Neural progenitor cell (in vitro differentiated cells): ENCODE results near the gene PRDM5. TPM values are rescaled to one million over a fixed set of nuclear protein-coding genes. Genes with fewer than 3 reads are reported as not detected.
A peak's percentile ranks its signal among the peaks of the same experiment; 100 is the strongest.

Source experiments
- DNase-seq: peaks from one replicate; pipeline ENCODE4 v3.0.0-alpha.2; 2016; ENCODE audit warnings: low spot score
- H2AFZ ChIP-seq: fragments of 200-600 bp; sonication (generic); replicated peaks from 2 replicates; pipeline ENCODE4 v1.6.1; 2016; ENCODE audit warnings: antibody characterized with exemption
- H3F3A ChIP-seq: fragments of 200-600 bp; sonication (generic); 2 replicates; pipeline ENCODE4 v1.6.1; 2016; ENCODE audit warnings: antibody characterized with exemption, low read depth
- H3K27ac ChIP-seq: fragments of 200-600 bp; sonication (generic); 2 replicates; pipeline ENCODE4 v1.5.1; 2016; ENCODE audit warnings: mild to moderate bottlenecking
- H3K27me3 ChIP-seq: fragments of 200-600 bp; sonication (generic); 2 replicates; pipeline ENCODE4 v1.6.1; 2016; ENCODE audit warnings: mild to moderate bottlenecking, moderate library complexity
- H3K36me3 ChIP-seq: fragments of 200-600 bp; sonication (generic); 2 replicates; pipeline ENCODE4 v1.5.1; 2016
- H3K4me1 ChIP-seq: fragments of 200-600 bp; sonication (generic); 2 replicates; pipeline ENCODE4 v1.6.1; 2016; ENCODE audit warnings: mixed run types
- H3K4me2 ChIP-seq: fragments of 200-600 bp; sonication (generic); 2 replicates; pipeline ENCODE4 v1.6.1; 2016
- H3K4me3 ChIP-seq: fragments of 200-600 bp; sonication (generic); 2 replicates; pipeline ENCODE4 v1.5.1; 2016
- H3K79me2 ChIP-seq: fragments of 200-600 bp; sonication (generic); 2 replicates; pipeline ENCODE4 v1.6.1; 2016; ENCODE audit warnings: low read depth
- H3K9ac ChIP-seq: fragments of 200-600 bp; sonication (generic); 2 replicates; pipeline ENCODE4 v1.6.1; 2016
- H3K9me3 ChIP-seq: fragments of 200-600 bp; sonication (generic); 2 replicates; pipeline ENCODE4 v1.5.1; 2016; ENCODE audit warnings: low read depth
- H4K20me1 ChIP-seq: fragments of 200-600 bp; sonication (generic); 2 replicates; pipeline ENCODE4 v1.6.1; 2016; ENCODE audit warnings: low read depth
- H3K27ac Mint-ChIP-seq: 3 replicates; pipeline ENCODE4 v1.8.0; 2021; ENCODE audit warnings: mixed read lengths
- H3K27me3 Mint-ChIP-seq: 2 replicates; pipeline ENCODE4 v1.8.0; 2022; ENCODE audit warnings: low read depth, mild to moderate bottlenecking, inconsistent platforms, moderate library complexity, mixed read lengths; ENCODE audit not compliant: insufficient read depth
- H3K36me3 Mint-ChIP-seq: 3 replicates; pipeline ENCODE4 v1.8.0; 2021; ENCODE audit warnings: mixed read lengths
- H3K4me1 Mint-ChIP-seq: 3 replicates; pipeline ENCODE4 v1.8.0; 2021; ENCODE audit warnings: mixed read lengths
- H3K4me3 Mint-ChIP-seq: 3 replicates; pipeline ENCODE4 v1.8.0; 2021; ENCODE audit warnings: mild to moderate bottlenecking, moderate library complexity, mixed read lengths
- H3K9me3 Mint-ChIP-seq: 3 replicates; pipeline ENCODE4 v1.8.0; 2020; ENCODE audit warnings: mixed read lengths
- CTCF ChIP-seq: fragments of 200-600 bp; sonication (generic); IDR thresholded peaks from 2 replicates; pipeline ENCODE4 v1.5.1; 2017; ENCODE audit warnings: antibody characterized with exemption, mild to moderate bottlenecking
- EZH2 ChIP-seq: fragments of 200-600 bp; sonication (generic); IDR thresholded peaks from 2 replicates; pipeline ENCODE4 v1.6.1; 2017; ENCODE audit warnings: antibody characterized with exemption, mild to moderate bottlenecking, moderate library complexity
- EZH2phosphoT487 ChIP-seq: fragments of 200-600 bp; sonication (generic); IDR thresholded peaks from 2 replicates; pipeline ENCODE4 v1.6.1; 2017; ENCODE audit warnings: antibody characterized with exemption
- total RNA-seq: library from RNA; depleted of rRNA; stranded (reverse); fragments of >200 nt; gene quantifications from 2 replicates; pipeline ENCODE4 v1.2.3, GENCODE V29; 2015; ENCODE audit warnings: low replicate concordance

PRDM5 gene
- total RNA-seq, 1 donor from 2014 or later, result 51.7 TPM

DNA sequence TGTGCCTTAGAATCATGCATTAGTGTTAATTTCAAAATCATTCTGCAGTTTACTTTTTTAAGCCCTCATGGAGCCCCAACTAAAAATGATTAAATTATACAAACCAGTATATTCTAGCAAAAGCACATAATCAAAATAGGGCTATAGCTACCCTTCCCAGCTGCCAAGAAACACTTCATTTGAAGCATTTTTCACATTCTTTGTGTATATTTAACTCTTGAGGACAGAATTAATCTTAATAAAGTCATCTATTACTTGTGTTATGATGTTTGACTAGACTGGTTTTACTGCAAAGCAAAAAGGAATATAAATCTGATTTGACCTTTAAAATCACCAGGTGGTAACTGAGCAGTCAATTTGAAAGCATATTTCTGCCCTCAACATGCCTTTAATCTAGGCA, 145.1 kb downstream of the PRDM5 start:
- Histone ChIP-seq H3K27me3 (no peaks in the 10 kb centered on the region), H3K4me1 (no peaks in the 10 kb centered on the region), H3F3A (no peaks in the 10 kb centered on the region), H4K20me1 (no peaks in the 10 kb centered on the region), H2AFZ (no peak overlapping the region), H3K79me2 (no peaks in the 10 kb centered on the region), H3K9me3 (no peaks in the 10 kb centered on the region), H3K27ac (no peak overlapping the region), H3K4me3 (no peak overlapping the region), H3K36me3 (no peaks in the 10 kb centered on the region), H3K9ac (no peak overlapping the region), H3K4me2 (no peak overlapping the region)
- no peaks in the 10 kb centered on the region for H3K9me3 Mint-ChIP-seq
- H3K27ac Mint-ChIP-seq, result no peak overlapping the region
- DNase-seq, result no peak
- no peaks in the 10 kb centered on the region for H3K4me1 Mint-ChIP-seq
- no peak for TF ChIP-seq EZH2phosphoT487
- TF ChIP-seq EZH2, result no peak
- TF ChIP-seq CTCF, result no peak
- H3K4me3 Mint-ChIP-seq, result no peak overlapping the region
- no peaks in the 10 kb centered on the region for H3K36me3 Mint-ChIP-seq
- H3K27me3 Mint-ChIP-seq, result no peaks in the 10 kb centered on the region

DNA sequence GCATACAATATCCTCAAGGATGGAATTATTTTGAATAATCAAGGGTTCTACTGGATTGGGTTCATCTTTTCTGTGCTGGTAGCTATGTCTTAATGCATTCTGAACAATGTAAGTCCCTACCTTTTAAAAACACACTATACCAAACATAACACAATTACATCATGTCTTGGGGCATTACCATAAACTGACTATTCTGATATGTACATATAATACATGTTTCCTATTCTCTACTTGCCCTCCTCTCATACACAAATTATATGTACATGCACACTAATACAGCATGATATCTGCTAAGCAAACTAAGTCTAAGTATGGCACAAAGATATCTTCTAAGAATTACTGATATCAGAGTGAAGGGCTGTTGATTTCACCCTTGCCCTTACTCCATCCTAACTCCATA, 147.1 kb downstream of the PRDM5 start:
- Mint-ChIP-seq H3K36me3 (no peaks in the 10 kb centered on the region), H3K27ac (no peak overlapping the region), H3K4me1 (no peaks in the 10 kb centered on the region), H3K27me3 (no peaks in the 10 kb centered on the region), H3K4me3 (no peak overlapping the region), H3K9me3 (no peaks in the 10 kb centered on the region)
- H3K9me3 ChIP-seq, result peaks cover 11% of the 10 kb centered on the region
- TF ChIP-seq CTCF, result no peak
- TF ChIP-seq EZH2, result no peak
- TF ChIP-seq EZH2phosphoT487, result no peak
- no peak overlapping the region for H3K9ac ChIP-seq
- H3K27me3 ChIP-seq, result no peaks in the 10 kb centered on the region
- no peaks in the 10 kb centered on the region for H3K79me2 ChIP-seq
- no peak overlapping the region for H3K4me3 ChIP-seq
- DNase-seq, result no peak
- H3K4me2 ChIP-seq, result no peak overlapping the region
- no peaks in the 10 kb centered on the region for H4K20me1 ChIP-seq
- peaks cover 4% of the 10 kb centered on the region for H3K36me3 ChIP-seq
- no peaks in the 10 kb centered on the region for H3F3A ChIP-seq
- H3K27ac ChIP-seq, result no peak overlapping the region
- no peaks in the 10 kb centered on the region for H3K4me1 ChIP-seq
- H2AFZ ChIP-seq, result no peak overlapping the region

DNA sequence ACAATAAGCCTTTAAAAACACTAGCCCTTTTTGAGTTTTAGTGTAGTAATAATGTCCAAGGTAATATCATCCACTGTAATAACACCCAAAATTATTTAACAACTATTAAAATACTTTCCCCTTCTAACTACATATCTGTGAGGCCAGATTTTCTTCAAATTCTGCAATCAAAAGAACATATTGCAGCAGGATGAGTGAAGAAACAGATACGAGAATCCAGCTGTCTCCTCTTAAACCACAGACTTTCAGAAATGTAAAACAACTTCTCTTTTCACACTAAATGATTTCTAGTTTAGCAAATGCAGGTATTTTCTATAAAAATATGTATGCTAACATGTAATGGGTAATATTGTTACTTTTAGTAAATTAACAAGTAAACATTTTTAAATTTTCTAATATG, 148.9 kb downstream of the PRDM5 start:
- Histone ChIP-seq H3K4me3 (no peak overlapping the region), H3K27me3 (no peaks in the 10 kb centered on the region), H3F3A (no peaks in the 10 kb centered on the region), H3K79me2 (no peaks in the 10 kb centered on the region), H4K20me1 (no peaks in the 10 kb centered on the region), H3K4me2 (no peak overlapping the region), H3K36me3 (peaks cover 4% of the 10 kb centered on the region), H3K9me3 (peaks cover 11% of the 10 kb centered on the region), H3K27ac (no peak overlapping the region), H3K4me1 (peaks cover 7% of the 10 kb centered on the region), H3K9ac (no peak overlapping the region), H2AFZ (no peak overlapping the region)
- no peaks in the 10 kb centered on the region for H3K36me3 Mint-ChIP-seq
- no peak for DNase-seq
- H3K27ac Mint-ChIP-seq, result no peak overlapping the region
- H3K27me3 Mint-ChIP-seq, result no peaks in the 10 kb centered on the region
- H3K4me3 Mint-ChIP-seq, result no peak overlapping the region
- no peaks in the 10 kb centered on the region for H3K9me3 Mint-ChIP-seq
- TF ChIP-seq EZH2 (no peak), CTCF (no peak), EZH2phosphoT487 (no peak)
- peaks cover 3% of the 10 kb centered on the region for H3K4me1 Mint-ChIP-seq

DNA sequence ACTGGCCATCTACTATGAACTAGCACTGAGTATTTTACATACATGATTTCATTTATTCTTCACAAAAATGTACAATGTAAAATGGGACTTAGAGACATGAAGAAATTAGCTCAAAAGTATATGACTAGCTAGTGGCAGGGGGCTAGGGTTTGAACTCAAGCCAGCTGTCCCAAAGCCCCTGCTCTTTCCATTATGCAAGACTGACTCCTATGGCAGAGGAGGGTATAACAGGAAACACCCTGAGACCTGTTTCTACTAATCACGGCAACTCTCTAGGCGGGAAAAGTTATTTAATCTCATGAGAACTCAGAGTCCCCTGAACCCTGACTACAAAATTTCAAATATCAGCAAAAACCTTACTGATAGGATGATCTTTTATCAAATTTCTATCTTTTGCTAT, 150.6 kb downstream of the PRDM5 start:
- Histone ChIP-seq H3K4me3 (no peak overlapping the region), H3K27me3 (no peaks in the 10 kb centered on the region), H3K27ac (no peak overlapping the region), H3K36me3 (peaks cover 4% of the 10 kb centered on the region), H3K79me2 (no peaks in the 10 kb centered on the region), H4K20me1 (no peaks in the 10 kb centered on the region), H3K9me3 (peaks cover 11% of the 10 kb centered on the region), H3K4me2 (no peak overlapping the region), H3K4me1 (peaks cover 7% of the 10 kb centered on the region), H3K9ac (no peak overlapping the region), H3F3A (no peaks in the 10 kb centered on the region), H2AFZ (no peak overlapping the region)
- DNase-seq, result no peak
- H3K9me3 Mint-ChIP-seq, result peaks cover 5% of the 10 kb centered on the region
- TF ChIP-seq EZH2phosphoT487 (no peak), CTCF (peak; percentile 30), EZH2 (no peak)
- no peak overlapping the region for H3K4me3 Mint-ChIP-seq
- H3K4me1 Mint-ChIP-seq, result peaks cover 3% of the 10 kb centered on the region
- no peaks in the 10 kb centered on the region for H3K27me3 Mint-ChIP-seq
- H3K27ac Mint-ChIP-seq, result no peak overlapping the region
- H3K36me3 Mint-ChIP-seq, result peaks cover 2% of the 10 kb centered on the region
